Stimulated activated CD4-positive, alpha-beta T cell treated with anti-CD3 and anti-CD28 coated beads, TNF-alpha, amount 100 ng/mL, for 1 hour (primary cell): Measurements from ENCODE around the gene AQP6.

Source experiments
- DNase-seq, 3 donors: peaks; one replicate each; pipeline ENCODE4 v3.0.0-alpha.2; 2020; ENCODE audit warnings: low read depth in 3 of 3, low spot score in 1 of 3

The AQP6 gene

DNA sequence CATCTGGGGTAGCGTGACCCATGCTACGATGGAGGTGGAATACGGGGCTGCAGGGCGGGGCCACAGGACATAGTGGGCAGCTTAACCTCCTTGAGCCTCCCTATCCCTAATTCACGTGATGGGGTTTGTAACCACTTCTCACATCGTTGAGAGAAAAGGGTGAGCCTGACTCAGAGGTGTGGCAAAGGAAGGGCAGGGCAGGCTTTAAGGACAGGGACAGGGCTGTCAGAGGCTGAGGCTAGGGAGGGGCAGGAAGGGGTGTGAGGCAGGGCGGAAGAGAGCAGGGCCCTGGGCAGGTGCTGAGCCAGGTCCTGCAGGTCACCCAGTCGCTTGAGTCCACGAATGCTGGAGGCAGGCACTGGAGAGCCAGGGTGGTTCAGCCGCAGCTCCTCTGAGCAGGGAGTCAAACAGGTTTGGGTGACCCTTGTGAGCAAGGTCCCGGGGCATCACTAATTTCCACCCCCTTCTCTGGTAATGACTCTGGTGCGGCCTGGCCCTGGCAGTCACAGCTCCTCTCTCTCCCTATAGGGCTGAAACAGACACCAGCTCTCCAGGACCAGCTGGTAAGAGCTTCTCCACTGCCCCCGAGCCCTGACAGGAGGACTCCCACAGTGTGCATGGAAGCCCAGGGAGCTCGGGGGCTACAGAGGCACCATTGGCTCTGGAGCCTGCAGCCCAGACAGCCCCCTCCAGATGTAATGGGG lies 29.7 kb upstream of the AQP6 start:
- DNase-seq: no peak

DNA sequence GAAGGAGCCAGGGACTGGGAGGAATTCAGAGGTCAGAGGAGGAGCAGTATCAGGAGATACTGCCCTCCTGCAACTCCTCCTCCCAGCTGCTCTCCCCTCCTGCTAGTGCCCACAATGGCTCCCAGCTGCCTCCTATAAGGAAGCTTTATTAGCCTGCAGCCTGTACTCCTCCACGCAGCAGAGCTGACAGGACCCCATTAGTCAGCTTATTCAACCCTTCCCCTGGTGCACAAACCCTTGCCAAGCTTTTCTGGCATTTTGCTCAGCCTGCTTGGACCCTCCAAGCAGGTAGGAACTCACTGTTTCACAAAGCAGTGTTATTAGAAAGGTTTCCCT lies 29.2 kb upstream of the AQP6 start:
- no peak for DNase-seq

DNA sequence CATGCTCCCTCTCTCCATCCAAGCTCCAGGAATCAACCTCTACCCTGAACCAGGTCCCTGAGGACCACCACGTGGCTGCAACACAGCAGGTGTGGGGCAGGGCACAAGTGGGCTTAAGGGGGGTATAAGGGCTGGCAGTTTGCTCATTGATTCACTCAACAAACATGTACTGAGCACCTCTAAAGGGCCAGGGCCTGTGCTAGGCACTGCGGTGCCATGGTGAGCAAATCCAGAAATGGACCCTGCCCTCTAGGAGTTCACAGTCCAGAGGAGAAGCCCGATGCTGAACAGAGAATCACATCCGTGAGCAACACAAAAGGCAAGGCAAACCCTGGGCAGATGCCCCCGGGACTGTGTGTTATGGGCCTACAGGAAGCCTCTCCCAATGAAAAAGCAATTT lies 28.7 kb upstream of the AQP6 start:
- DNase-seq: no peak

DNA sequence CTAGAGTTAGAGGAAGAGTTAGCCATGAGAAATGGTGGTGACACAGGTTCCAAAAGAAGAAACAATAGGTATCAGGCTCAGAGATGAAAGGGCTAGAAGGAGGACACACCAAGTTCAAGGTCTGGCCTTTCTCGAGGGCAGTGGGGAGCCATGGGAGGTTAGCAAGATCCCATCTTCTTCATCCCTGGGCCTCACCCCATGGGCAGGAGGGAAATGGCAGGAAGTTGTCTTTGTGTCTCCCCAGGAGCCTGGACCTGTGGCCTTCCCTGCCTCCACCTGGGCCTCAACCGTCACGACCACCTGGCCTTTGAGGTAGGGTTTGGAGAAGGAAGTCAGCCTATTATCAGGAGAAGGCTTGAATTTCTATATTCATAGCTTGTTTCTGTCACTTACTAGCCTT lies 28.0 kb upstream of the AQP6 start:
- DNase-seq: no peak

GRCh38 chr12:49945394-49946080 lies 27.2 kb upstream of the AQP6 start:
- peak; percentile 68 to 87 (median 70) for DNase-seq

DNA sequence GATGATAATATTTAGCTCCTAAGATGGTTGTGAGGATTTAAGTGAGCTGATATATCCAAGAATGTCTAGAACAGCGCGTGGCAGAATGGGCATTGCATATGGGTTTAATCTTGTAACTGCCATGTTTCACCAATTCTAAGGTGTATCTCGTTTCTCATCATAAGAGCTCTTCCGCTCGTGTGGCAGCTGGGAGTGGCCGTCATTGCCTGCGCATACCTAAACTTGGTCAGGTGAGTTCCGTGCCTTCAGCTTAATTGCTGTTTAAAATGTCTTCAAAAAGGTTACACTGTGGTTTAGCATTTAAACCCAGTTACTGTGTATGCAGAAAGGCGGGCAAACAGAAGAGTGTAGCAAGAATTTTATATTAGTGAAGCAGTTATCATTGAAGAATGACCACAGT lies 26.7 kb upstream of the AQP6 start:
- no peak for DNase-seq

- DNase-seq: no peak
These were observed 26.2 kb upstream of the AQP6 start for GRCh38 chr12:49946497-49946896.

DNA sequence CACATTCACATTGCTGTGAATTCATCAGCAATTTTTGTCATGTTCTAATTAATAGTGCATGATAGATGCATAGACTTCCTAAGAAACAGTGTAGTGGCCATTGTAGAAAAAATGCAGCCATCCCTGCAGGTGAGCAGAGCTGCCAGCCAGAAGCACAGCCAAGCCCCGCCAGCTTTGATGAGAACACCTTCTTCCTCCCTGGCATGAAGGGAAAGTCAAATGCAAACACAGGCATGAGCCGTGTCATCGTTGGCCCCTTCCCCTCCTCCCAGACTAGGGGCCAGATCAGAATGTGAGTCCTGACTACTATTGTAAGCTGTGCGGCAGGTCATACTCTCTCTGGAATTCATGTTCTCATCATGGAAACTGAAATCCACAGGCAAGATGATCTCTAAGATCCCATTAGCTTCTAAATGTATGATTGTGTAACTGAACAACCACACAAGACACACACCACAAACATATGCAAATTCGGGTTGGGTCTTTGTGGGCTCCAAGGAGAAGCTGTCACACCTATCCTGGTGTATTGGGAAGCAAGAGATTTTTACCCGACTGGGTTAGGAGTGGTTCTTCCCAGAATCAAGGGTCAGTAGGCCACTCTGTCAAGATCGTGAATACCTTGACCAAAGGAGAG lies 25.0 kb upstream of the AQP6 start:
- DNase-seq: no peak

DNA sequence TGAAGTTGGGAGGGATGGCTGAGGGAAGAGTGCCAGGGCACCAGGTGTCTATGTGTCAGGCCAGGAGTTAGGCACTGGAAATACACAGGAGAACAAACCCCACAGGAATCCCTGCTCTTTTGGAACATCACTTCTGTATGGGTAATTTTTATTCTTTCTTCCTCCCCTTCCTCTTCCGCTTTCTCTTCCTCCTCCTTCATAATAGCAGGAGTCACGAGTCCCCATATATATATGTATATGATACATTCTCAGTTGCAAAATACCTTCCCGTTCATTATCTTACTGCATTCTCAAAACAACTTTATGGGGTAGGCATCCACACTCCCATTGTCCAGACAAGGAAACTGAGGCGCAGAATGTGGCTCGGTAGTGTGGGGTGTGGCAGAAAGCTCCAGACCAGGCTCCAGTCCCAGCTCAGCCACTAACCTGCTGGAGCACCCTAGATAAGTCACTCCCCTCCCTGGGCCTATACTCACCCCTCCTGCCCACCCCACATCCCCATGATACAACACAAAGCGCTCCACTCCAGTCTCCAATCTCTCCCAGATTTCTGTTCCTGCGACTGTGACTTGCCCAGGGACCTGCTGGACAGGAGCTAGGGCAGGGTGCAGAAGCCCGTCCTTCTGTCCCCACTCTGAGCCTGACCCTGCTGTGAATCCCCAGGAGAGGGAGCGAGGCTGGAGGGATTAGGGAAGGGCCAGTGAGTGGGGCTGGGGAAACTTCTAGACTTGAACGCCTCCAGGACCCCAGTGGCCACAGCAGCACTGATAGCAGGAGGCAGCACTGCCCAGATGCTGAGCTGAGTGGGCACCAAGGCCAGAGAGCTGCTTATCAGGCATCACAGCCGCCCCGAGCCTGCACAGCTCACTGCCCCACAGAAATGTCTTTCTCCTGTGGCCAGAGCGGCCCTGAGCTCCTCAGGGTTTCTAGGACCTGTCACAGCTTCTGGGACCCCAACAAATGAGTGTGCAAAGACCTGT lies 23.6 kb upstream of the AQP6 start:
- DNase-seq: no peak

DNA sequence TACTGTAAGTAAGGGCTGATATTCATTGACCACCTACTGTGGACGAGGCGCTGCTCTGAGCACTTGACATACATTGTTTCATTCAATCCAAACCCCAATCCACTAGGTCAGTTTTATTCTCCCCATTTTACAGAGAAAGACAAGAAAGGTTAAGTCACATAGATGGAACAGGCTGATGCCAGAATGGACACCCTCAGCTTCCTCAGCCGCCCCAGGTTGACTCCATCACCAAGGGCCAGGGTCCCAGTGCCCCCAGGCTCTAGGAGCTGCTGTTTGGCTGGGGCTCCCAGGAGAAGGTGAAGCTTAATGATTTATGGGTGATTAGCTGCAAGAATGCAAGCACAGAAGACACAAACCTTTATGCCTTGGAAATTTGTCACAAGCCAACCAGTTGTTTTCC lies 22.9 kb upstream of the AQP6 start:
- DNase-seq: no peak

DNA sequence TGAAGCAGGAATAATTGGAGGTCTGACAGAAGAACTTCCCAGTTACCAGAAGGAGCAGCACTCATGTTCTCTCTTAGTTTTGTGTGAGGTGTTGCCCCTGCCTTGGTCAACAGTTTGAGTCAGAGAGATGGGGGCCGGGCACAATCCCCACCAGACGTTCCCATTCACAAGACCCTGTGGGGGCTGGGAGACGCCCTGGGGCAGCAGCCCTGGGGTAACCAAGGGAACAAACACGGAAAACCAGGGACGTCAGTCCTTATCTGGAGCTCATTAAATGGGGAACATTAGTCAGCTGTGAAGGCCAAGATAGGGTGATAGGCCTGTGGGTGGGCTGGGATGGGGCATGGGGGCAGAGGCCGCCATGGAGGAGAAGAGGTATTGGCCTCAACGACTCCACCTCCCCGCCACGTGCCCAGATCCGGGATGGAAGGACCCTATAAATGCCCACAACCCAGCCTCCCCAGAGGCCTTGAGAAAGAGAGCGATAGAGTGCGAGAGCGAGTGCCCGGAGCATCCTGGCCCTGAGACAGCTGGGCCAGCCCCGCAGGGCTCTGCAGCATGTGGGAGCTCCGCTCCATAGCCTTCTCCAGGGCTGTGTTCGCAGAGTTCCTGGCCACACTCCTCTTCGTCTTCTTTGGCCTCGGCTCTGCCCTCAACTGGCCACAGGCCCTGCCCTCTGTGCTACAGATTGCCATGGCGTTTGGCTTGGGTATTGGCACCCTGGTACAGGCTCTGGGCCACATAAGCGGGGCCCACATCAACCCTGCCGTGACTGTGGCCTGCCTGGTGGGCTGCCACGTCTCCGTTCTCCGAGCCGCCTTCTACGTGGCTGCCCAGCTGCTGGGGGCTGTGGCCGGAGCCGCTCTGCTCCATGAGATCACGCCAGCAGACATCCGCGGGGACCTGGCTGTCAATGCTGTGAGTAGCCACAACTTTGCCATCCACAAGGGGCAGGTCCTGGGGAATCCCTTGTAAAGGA lies 22.2 kb upstream of the AQP6 start, which contains the start of gene AQP2:
Gene AQP2, plus strand, starts transcription at position 465 of the 979 bp plus-strand sequence. Its CDS starts 94 bp downstream, at position 559.
- DNase-seq: no peak

- no peak for DNase-seq
These were observed 21.1 kb upstream of the AQP6 start for GRCh38 chr12:49951411-49952240.

DNA sequence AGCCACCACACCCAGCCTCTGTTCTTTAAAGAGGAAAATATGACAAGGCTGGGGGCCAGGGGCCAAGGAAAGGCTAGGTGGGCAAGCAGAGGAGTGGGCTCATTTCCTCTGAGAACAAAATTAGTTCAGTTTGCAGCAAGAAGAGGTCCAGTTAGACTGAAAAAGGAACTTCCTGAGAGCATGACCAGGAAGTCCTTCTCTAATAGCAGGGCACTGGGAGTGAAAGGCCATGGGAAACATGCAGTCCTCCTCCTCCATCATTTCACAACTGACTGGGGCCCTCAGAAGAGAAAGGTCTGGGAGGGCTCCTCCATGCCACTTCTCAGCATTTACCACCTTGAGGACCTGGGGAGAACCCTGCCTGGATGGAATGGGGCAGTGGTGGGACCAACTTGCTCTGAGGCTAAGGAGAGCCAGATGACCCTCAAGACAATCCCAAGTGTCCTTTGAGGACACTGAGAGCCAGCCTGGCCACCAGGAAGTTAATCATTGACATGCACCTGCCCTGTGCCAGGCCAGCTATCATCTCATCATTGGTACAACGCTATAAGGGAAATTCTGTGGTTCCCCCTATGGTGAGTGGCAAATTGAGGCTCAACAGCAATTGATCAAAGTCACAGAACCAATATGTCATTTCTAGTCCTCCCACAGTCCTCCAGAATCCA lies 20.2 kb upstream of the AQP6 start:
- no peak for DNase-seq

- no peak for DNase-seq
These were observed 19.6 kb upstream of the AQP6 start for GRCh38 chr12:49953151-49953550.

DNA sequence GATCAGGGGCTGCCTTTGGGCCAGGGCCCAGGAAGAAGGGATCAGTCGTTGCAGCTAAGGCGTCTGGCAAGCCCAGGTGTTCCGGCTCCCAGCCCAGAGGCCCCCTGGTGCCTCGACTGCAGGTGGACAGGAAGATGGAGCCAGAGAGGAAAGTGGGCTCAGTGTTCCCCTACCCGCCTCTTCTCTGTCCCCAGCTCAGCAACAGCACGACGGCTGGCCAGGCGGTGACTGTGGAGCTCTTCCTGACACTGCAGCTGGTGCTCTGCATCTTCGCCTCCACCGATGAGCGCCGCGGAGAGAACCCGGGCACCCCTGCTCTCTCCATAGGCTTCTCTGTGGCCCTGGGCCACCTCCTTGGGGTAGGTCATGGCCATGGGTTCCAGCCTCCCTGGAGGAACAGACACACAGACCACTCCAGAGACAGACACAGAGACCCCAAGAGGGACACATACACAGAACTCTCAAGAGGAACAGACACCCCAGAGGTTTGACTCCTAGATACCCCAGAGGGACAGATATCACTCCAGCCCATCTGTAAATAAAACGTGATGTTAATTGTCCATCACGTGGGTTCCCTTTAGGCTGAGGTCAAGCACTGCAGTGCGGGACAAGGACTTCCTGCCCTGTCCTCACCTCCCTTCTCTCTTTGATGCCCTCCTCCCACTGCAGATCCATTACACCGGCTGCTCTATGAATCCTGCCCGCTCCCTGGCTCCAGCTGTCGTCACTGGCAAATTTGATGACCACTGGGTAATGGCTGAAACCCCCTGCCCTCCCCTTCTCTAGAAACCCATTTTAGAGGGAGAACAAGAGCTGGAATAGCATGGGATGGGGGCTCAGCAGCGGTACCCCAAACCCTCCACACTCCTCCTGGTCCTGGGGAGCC lies 18.5 kb upstream of the AQP6 start:
- no peak for DNase-seq

DNA sequence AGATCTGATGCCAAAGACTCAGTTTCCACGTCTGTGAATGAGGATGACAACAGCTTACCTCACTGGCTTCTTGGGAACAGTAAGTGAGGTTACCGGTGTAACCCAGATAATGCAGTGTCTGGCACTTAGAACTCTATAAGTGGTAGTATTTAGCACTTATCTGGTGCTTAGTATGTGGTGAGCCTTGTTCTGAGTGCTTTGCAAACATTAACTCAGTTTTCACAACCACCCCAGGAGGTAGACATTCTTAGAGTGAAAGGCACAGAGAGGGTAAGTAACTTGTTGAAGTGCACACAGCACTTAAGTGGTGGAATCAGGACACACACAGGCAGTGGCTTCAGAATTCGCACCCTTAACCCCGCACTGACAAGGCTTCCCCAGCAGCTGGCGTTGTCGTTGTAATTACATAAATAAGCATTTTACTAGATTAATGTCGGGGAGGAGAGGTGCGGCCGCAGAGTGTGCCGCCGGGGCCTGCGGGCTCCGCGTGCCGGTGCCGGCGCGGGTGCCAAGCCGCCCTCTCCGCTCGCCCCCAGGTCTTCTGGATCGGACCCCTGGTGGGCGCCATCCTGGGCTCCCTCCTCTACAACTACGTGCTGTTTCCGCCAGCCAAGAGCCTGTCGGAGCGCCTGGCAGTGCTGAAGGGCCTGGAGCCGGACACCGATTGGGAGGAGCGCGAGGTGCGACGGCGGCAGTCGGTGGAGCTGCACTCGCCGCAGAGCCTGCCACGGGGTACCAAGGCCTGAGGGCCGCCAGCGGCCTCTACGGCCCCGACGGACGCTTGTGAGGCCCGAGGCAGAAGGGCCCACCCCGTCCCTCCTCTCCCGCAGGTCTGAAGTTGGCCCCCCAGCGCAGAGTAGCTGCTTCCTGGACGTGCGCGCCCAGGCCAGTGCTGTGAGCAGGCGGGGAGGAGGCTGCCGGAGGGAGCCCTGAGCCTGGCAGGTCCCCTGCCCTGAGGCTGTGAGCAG lies 17.6 kb upstream of the AQP6 start:
- no peak for DNase-seq
